ENCODE data around the gene KIF16B.

Gene KIF16B

GRCh38 chr20:16378712-16379370, 194.4 kb downstream of the KIF16B start:
- no peak for DNase-seq (ENCODE audit: low read depth)
- TF ChIP-seq, protein P1, sequence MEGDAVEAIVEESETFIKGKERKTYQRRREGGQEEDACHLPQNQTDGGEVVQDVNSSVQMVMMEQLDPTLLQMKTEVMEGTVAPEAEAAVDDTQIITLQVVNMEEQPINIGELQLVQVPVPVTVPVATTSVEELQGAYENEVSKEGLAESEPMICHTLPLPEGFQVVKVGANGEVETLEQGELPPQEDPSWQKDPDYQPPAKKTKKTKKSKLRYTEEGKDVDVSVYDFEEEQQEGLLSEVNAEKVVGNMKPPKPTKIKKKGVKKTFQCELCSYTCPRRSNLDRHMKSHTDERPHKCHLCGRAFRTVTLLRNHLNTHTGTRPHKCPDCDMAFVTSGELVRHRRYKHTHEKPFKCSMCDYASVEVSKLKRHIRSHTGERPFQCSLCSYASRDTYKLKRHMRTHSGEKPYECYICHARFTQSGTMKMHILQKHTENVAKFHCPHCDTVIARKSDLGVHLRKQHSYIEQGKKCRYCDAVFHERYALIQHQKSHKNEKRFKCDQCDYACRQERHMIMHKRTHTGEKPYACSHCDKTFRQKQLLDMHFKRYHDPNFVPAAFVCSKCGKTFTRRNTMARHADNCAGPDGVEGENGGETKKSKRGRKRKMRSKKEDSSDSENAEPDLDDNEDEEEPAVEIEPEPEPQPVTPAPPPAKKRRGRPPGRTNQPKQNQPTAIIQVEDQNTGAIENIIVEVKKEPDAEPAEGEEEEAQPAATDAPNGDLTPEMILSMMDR (IDR thresholded peaks at IDR 0.05; ENCODE audit: insufficient read depth, low read depth, low read length, missing control alignments): no peak

GRCh38 chr20:16378122-16378521, 195.1 kb downstream of the KIF16B start:
- no peak overlapping the region for H3K4me3 ChIP-seq (ENCODE audit: low read depth, low read length)
- DNase-seq (ENCODE audit: low read depth): no peak
- TF ChIP-seq, protein P1 (IDR thresholded peaks at IDR 0.05; ENCODE audit: insufficient read depth, low read depth, low read length, missing control alignments): no peak

More at GRCh38 chr20:16378712-16379370, 194.4 kb downstream of the KIF16B start:
- H3K4me3 ChIP-seq (ENCODE audit: low read depth, low read length): no peak overlapping the region

- no peak for DNase-seq (ENCODE audit: low read depth)
- TF ChIP-seq, protein P1 (IDR thresholded peaks at IDR 0.05; ENCODE audit: insufficient read depth, low read depth, low read length, missing control alignments): no peak
- no peak overlapping the region for H3K4me3 ChIP-seq (ENCODE audit: low read depth, low read length)
These were observed 203.8 kb downstream of the KIF16B start for GRCh38 chr20:16369441-16369840.

- no peak for DNase-seq (ENCODE audit: low read depth)
- TF ChIP-seq, protein P1 (IDR thresholded peaks at IDR 0.05; ENCODE audit: insufficient read depth, low read depth, low read length, missing control alignments): no peak
- H3K4me3 ChIP-seq (ENCODE audit: low read depth, low read length): no peak overlapping the region
These were observed 204.5 kb downstream of the KIF16B start for GRCh38 chr20:16368645-16369292.

- TF ChIP-seq, protein P1 (IDR thresholded peaks at IDR 0.05; ENCODE audit: insufficient read depth, low read depth, low read length, missing control alignments): no peak
- no peak for DNase-seq (ENCODE audit: low read depth)
- H3K4me3 ChIP-seq (ENCODE audit: low read depth, low read length): no peak overlapping the region
These were observed 205.2 kb downstream of the KIF16B start for GRCh38 chr20:16367948-16368560.

DNA sequence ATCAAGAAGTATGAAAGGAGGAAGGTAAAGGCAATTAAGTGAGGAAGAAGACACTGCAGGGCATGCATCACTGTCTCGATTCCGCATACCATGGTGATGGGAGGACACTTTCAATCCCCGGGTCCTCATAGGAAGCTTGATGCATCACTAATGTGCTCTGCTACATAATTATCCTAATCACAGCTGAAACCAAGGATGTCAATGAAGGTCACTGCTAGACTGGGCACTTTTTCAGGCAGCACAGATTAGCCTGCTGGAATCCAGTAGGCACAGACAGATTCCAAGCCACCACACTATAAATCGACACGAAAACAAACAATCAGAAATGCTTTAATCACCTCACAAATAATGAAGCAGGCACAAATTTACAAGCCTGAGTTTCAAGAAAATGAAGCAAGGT, 206.7 kb downstream of the KIF16B start:
- H3K4me3 ChIP-seq (ENCODE audit: low read depth, low read length): no peak overlapping the region
- no peak for DNase-seq (ENCODE audit: low read depth)
- TF ChIP-seq, protein P1 (IDR thresholded peaks at IDR 0.05; ENCODE audit: insufficient read depth, low read depth, low read length, missing control alignments): no peak
